Mesodermal cell (in vitro differentiated cells): ENCODE measurements around the gene SLC25A26.
"Not testable (repeated sequence)": the region's sequence is repeated elsewhere in the genome, so short reads cannot be mapped to it uniquely, and the experiment has no call there.

Source experiments
- H3K27ac ChIP-seq: 2 replicates; pipeline ENCODE4 v1.7.0; 2013; ENCODE audit warnings: mild to moderate bottlenecking, low read depth, low read length, moderate library complexity; ENCODE audit not compliant: severe bottlenecking
- H3K36me3 ChIP-seq: 2 replicates; pipeline ENCODE4 v1.7.1; 2013; ENCODE audit warnings: mild to moderate bottlenecking, low read length, moderate library complexity; ENCODE audit not compliant: control insufficient read depth, insufficient read depth
- H3K4me1 ChIP-seq: one replicate; pipeline ENCODE4 v1.7.1; 2013; ENCODE audit warnings: mild to moderate bottlenecking, low read length; ENCODE audit not compliant: insufficient read depth, control insufficient read depth, poor library complexity, severe bottlenecking
- H3K4me3 ChIP-seq: 2 replicates; pipeline ENCODE4 v1.7.0; 2013; ENCODE audit warnings: low read length, control low read depth, mild to moderate bottlenecking; ENCODE audit not compliant: insufficient read depth, poor library complexity, severe bottlenecking; ENCODE audit errors: extremely low read depth
- H3K9me3 ChIP-seq: 2 replicates; pipeline ENCODE4 v1.7.1; 2013; ENCODE audit warnings: mild to moderate bottlenecking, low read length, moderate library complexity; ENCODE audit not compliant: control insufficient read depth
- WGBS, 2 experiments: methylation state at CpG; one replicate each; pipeline ENCODE4 v1.1.5; 2013; ENCODE audit warnings: missing lambda C conversion rate in 2 of 2; ENCODE audit not compliant: insufficient coverage in 2 of 2; 5-methylcytosine and 5-hydroxymethylcytosine counted together

The SLC25A26 gene

DNA sequence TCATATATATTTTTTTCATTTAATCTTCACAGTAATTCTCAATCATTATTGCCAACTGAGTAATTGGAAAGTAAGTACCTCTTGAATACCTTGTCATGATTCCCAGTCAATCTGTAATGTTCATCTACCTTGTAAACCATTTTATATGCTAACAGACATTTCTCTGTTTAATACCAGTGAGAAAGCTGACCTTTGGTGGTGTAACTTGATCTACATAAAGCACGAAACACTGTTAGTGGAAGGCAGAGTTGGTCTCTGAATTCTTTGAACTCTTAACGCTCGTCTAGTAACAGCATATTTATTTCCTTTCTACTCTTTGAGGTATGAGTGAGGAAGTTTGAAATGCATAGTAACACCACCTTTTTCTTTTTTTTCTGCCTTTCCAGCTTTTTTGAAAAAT is 59.5 kb downstream of the SLC25A26 start:
- H3K4me3 ChIP-seq = no peak overlapping the region
- H3K9me3 ChIP-seq = no peaks in the 10 kb centered on the region
- H3K27ac ChIP-seq = no peak overlapping the region
- no peaks in the 10 kb centered on the region for H3K36me3 ChIP-seq
- WGBS, 2 experiments = 71% methylated on average over 1 of the region's 3 CpGs; no CpG with 5 or more reads in 1 of the 2 experiments
- no peaks in the 10 kb centered on the region for H3K4me1 ChIP-seq

DNA sequence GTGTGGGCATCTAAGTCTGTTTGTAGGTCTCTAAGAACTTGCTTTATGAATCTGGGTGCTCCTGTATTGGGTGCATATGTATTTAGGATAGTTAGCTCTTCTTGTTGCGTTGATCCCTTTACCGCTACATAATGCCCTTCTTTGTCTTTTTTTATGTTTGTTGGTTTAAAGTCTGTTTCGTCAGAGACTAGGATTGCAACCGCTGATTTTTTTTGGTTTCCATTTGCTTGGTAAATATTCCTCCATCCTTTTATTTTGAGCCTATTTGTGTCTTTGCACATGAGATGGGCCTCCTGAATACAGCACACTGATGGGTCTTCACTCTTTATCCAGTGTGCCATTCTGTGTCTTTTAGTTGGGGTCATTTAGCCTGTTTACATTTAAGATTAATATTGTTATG is 71.1 kb downstream of the SLC25A26 start:
- not testable (repeated sequence) for H3K36me3 ChIP-seq, H3K4me1 ChIP-seq, H3K9me3 ChIP-seq, H3K4me3 ChIP-seq, H3K27ac ChIP-seq
- WGBS, 2 experiments = 67% methylated on average over 1 of the region's 4 CpGs; no CpG with 5 or more reads in 1 of the 2 experiments

DNA sequence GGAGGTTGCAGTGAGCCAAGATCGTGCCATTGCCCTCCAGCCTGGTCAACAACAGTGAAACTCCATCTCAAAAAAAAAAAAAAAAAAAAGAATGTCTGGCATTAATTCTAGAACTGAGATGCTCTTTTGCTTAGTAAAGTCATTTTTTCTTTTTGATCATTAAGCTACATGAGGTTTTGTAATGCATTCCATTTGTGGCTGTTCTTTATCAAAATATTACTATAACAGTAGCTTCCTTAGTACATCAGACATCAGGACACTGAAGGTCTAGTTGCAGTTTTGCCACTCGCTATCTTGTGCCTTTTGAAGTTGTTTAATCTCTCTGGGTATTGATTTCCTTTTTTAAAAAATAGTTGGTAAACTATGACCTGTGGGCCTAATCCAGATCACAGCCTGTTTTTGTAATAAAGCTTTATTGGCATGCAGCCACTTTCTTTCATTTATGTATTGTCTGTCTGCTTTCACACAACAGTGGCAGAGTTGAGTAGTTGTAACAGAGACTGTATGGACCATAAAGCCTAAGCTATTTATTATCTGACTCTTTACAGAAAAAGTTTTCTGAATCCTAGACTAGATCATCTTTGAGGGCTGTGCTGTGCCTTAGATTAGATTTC is 76.6 kb downstream of the SLC25A26 start:
- H3K27ac ChIP-seq = no peak overlapping the region
- no peaks in the 10 kb centered on the region for H3K4me1 ChIP-seq
- H3K4me3 ChIP-seq = no peak overlapping the region
- 100% methylated on average over 1 of the region's 2 CpGs; no CpG with 5 or more reads in 1 of the 2 experiments for WGBS, 2 experiments
- no peaks in the 10 kb centered on the region for H3K9me3 ChIP-seq
- no peaks in the 10 kb centered on the region for H3K36me3 ChIP-seq

DNA sequence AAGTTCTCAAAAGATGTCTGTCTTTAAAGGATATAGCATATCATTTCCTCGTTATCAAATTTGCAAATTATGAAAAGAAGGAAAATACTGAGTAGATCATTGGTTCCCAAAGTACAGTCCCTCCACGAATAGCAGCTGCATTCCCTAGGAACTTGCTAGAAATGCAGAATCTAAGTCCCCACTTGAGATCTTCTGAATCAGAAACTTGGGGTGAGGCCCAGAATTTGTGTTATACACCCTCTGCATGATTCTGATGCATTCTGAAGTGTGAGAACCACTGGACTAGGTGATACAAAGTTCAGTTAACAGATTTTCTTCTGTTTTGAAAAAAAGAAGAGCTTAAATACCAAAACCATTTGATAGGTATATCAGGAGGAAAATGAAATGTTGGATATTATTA is 77.1 kb downstream of the SLC25A26 start:
- H3K9me3 ChIP-seq = no peaks in the 10 kb centered on the region
- H3K4me3 ChIP-seq = no peak overlapping the region
- WGBS, 2 experiments = 97% methylated on average over 2 of the region's 2 CpGs; no CpG with 5 or more reads in 1 of the 2 experiments
- no peaks in the 10 kb centered on the region for H3K36me3 ChIP-seq
- no peaks in the 10 kb centered on the region for H3K4me1 ChIP-seq
- no peak overlapping the region for H3K27ac ChIP-seq

DNA sequence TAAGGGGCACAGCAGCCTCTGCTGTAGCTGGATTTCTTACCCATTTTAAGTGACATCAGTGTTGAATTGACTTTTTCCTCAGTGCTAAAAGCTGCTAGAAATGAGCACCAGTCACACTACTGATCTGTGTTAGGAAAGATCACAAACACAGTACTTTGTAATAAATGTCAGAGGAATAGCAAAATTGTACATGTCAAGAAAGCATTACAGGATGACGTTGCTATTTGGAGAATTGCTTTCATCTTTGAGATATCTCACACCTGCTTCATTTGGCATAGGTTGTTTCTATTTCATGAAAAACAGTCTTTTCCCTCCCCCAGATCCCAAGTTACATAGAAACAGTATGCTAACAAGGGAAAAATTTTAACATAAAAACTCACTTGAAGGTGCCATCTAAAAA is 77.8 kb downstream of the SLC25A26 start:
- H3K4me1 ChIP-seq = no peaks in the 10 kb centered on the region
- WGBS, 2 experiments = no CpG with 5 or more reads among the region's 1 CpG
- H3K27ac ChIP-seq = no peak overlapping the region
- no peak overlapping the region for H3K4me3 ChIP-seq
- H3K9me3 ChIP-seq = no peaks in the 10 kb centered on the region
- no peaks in the 10 kb centered on the region for H3K36me3 ChIP-seq

DNA sequence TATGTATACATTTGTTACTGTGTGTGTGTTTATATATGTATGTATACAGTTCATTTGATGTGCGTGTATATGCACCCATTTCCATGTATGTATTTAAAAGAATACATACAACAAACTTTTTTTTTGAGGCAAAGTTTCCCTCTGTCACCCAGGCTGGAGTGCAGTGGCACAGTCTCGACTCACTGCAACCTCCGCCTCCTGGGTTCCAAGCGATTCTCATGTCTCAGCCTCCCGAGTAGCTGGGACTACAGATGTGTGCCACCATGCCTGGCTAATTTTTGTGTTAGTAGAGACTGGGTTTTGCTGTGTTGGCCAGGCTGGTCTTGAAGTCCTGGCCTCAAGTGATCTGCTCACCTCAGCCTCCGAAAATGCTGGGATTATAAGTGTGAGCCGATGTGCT is 78.3 kb downstream of the SLC25A26 start:
- H3K36me3 ChIP-seq, H3K4me1 ChIP-seq, H3K9me3 ChIP-seq, H3K4me3 ChIP-seq, H3K27ac ChIP-seq: not testable (repeated sequence)
- WGBS, 2 experiments = 80 to 94% methylated on average over 1 to 3 of the region's 7 CpGs

DNA sequence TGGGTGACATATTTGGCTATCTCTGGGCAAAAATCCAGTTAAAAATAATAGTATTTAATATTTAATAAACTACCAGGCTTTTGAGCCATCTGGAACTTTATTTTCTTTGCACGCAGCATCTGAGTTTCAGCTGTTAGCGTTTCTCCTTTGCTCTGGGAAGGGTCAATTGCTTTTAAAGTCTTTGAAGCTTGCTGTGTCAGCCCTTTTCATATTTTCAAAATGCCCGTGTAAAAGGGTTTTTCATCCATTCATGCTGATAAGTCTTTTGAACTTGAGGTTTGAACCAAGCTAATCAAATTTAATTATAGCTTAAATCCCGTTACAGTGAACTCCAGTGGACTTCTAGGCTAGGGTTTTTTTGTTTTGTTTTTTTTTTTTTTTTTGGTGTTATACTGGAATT is 79.1 kb downstream of the SLC25A26 start:
- WGBS, 2 experiments = 92 to 100% methylated on average over 1 to 2 of the region's 4 CpGs
- Histone ChIP-seq H3K36me3 (no peaks in the 10 kb centered on the region), H3K27ac (no peak overlapping the region), H3K4me3 (no peak overlapping the region), H3K4me1 (no peaks in the 10 kb centered on the region), H3K9me3 (no peaks in the 10 kb centered on the region)

DNA sequence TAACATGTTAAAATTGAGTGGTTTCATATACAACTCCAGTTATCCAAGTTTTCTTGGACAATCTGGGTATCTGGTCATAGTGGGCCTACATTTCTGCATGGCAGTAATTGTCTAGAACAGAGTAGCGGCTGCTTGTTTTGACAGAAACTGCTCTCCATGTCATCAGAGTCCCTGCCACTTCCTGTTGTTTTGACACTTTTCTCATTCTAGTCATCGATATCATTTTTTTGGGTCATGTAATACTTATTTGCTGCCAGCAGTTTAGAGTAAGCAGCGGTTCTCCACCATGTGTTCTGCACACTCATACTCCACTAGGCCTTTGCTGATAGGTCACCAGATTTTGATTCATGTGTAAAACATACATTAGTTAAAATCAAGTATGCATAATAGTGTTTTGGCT is 81.5 kb downstream of the SLC25A26 start:
- Histone ChIP-seq H3K4me1 (no peaks in the 10 kb centered on the region), H3K4me3 (no peak overlapping the region), H3K27ac (no peak overlapping the region), H3K9me3 (no peaks in the 10 kb centered on the region), H3K36me3 (no peaks in the 10 kb centered on the region)
- 100% methylated on average over 1 to 2 of the region's 3 CpGs for WGBS, 2 experiments

DNA sequence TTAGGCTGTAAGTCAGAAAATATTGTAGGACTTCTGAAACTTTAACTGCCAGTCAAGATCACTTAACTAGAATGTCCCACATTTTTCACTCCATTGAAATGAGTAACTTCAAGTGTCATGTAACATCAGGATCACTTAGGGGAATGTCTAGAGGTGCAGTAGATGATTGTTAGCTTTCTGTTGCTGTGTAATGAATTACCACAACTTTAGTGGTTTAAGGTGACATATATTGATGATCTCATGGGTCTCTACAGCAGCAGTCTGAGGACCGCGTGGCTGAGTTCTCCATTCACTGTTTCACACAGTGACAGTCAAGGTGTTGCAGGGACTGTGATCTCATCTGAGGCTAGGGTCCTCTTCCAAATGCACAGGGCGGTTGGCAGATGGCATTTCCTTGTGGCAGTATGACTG is 82.7 kb downstream of the SLC25A26 start:
- Histone ChIP-seq H3K4me1 (no peaks in the 10 kb centered on the region), H3K36me3 (no peaks in the 10 kb centered on the region), H3K27ac (no peak overlapping the region), H3K9me3 (peaks cover 3% of the 10 kb centered on the region), H3K4me3 (no peak overlapping the region)
- 88 to 100% methylated on average over 3 of the region's 3 CpGs for WGBS, 2 experiments

DNA sequence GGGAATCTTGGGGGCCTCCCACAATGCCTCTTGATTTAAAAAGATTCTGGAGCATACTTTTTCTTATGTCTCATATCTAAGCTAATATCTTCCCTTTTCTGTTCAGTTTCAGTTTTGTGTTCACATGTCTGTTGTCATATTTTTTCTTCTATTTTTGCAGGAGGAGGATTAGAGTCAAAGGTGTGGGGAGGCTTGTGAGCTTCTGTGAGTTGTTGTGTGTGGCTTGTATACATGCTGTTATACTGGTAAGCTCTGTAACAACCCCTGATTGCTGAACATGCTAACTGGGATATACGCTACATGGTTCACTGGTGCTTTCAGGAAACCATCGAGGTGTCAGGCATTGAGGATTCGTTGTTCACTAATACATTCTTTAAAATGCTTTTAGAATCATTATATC is 83.5 kb downstream of the SLC25A26 start:
- Histone ChIP-seq H3K4me1 (no peaks in the 10 kb centered on the region), H3K4me3 (no peak overlapping the region), H3K36me3 (no peaks in the 10 kb centered on the region), H3K9me3 (peaks cover 3% of the 10 kb centered on the region), H3K27ac (no peak overlapping the region)
- 83 to 100% methylated on average over 1 to 3 of the region's 3 CpGs for WGBS, 2 experiments

DNA sequence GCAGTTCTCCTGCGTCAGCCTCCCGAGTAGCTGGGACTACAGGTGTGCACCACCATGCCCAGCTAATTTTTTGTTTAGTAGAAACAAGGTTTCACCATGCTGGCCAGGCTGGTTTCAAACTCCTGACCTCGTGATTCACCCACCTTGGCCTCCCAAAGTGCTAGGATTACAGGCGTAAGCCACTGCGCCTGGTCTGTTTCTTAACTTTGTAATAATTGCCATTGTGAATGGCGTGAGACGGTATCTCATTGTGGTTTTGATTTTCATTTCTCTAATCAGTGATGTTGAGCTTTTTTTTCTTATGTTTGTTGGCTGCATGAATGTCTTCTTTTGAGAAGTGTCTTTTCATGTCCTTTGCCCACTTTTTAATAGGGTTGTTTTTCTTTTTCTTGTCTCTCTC is 85.3 kb downstream of the SLC25A26 start:
- not testable (repeated sequence) for H3K27ac ChIP-seq, H3K9me3 ChIP-seq, H3K4me1 ChIP-seq, H3K36me3 ChIP-seq, H3K4me3 ChIP-seq
- 94 to 98% methylated on average over 5 to 7 of the region's 7 CpGs for WGBS, 2 experiments
